ENCODE measurements around the gene GRIFIN. TPM values are rescaled to one million over a fixed set of nuclear protein-coding genes. Genes with fewer than 3 reads are reported as not detected.
"Not testable (repeated sequence)": the region's sequence is repeated elsewhere in the genome, so short reads cannot be mapped to it uniquely, and the experiment has no call there.

The GRIFIN gene
- total and polyA plus RNA-seq, 9 donors = 0.19 TPM; not detected in 8

GRCh38 chr7:2471022-2471329, 5.2 kb downstream of the GRIFIN start:
- WGBS (ENCODE audit: insufficient coverage) = 39% methylated on average over 3 of the region's 5 CpGs
- Histone ChIP-seq H3K4me3 (ENCODE audit: low read length) (no peak overlapping the region), H3K9me3 (replicated peaks; ENCODE audit: control insufficient read depth, low read depth, low read length) (no peaks in the 10 kb centered on the region), H3K27ac (ENCODE audit: low read length) (no peak overlapping the region), H3K36me3 (ENCODE audit: control insufficient read depth, insufficient read depth, low read length) (no peaks in the 10 kb centered on the region), H3K4me1 (ENCODE audit: control insufficient read depth, insufficient read depth, low read length) (peaks cover 13% of the 10 kb centered on the region), H3K27me3 (ENCODE audit: control insufficient read depth, insufficient read depth, low read length) (peaks cover 3% of the 10 kb centered on the region)
- peak; percentile 22 for DNase-seq

- no peak overlapping the region for H3K27ac ChIP-seq (ENCODE audit: low read length)
- DNase-seq = no peak
- H3K9me3 ChIP-seq (replicated peaks; ENCODE audit: control insufficient read depth, low read depth, low read length) = no peaks in the 10 kb centered on the region
- peaks cover 13% of the 10 kb centered on the region for H3K4me1 ChIP-seq (ENCODE audit: control insufficient read depth, insufficient read depth, low read length)
- no peak overlapping the region for H3K4me3 ChIP-seq (ENCODE audit: low read length)
- WGBS (ENCODE audit: insufficient coverage) = 63% methylated on average over 17 of the region's 19 CpGs
- H3K27me3 ChIP-seq (ENCODE audit: control insufficient read depth, insufficient read depth, low read length) = peaks cover 3% of the 10 kb centered on the region
- H3K36me3 ChIP-seq (ENCODE audit: control insufficient read depth, insufficient read depth, low read length) = no peaks in the 10 kb centered on the region
Observed at GRCh38 chr7:2470204-2471021, 5.8 kb downstream of the GRIFIN start.

GRCh38 chr7:2469460-2470203, 6.6 kb downstream of the GRIFIN start:
- not testable (repeated sequence) for H3K27ac ChIP-seq (ENCODE audit: low read length); H3K27me3 ChIP-seq (ENCODE audit: control insufficient read depth, insufficient read depth, low read length); H3K36me3 ChIP-seq (ENCODE audit: control insufficient read depth, insufficient read depth, low read length); H3K9me3 ChIP-seq (replicated peaks; ENCODE audit: control insufficient read depth, low read depth, low read length); DNase-seq; H3K4me3 ChIP-seq (ENCODE audit: low read length)
- H3K4me1 ChIP-seq (ENCODE audit: control insufficient read depth, insufficient read depth, low read length) = peaks cover 13% of the 10 kb centered on the region
- WGBS (ENCODE audit: insufficient coverage) = 84% methylated on average over 7 of the region's 9 CpGs

GRCh38 chr7:2468227-2468626, 8.0 kb downstream of the GRIFIN start:
- peaks cover 13% of the 10 kb centered on the region for H3K4me1 ChIP-seq (ENCODE audit: control insufficient read depth, insufficient read depth, low read length)
- 80% methylated on average over 6 of the region's 7 CpGs for WGBS (ENCODE audit: insufficient coverage)
- no peak overlapping the region for H3K27ac ChIP-seq (ENCODE audit: low read length)
- no peaks in the 10 kb centered on the region for H3K36me3 ChIP-seq (ENCODE audit: control insufficient read depth, insufficient read depth, low read length)
- no peak for DNase-seq
- peaks cover 2% of the 10 kb centered on the region for H3K9me3 ChIP-seq (replicated peaks; ENCODE audit: control insufficient read depth, low read depth, low read length)
- H3K27me3 ChIP-seq (ENCODE audit: control insufficient read depth, insufficient read depth, low read length) = peaks cover 3% of the 10 kb centered on the region
- H3K4me3 ChIP-seq (ENCODE audit: low read length) = no peak overlapping the region

GRCh38 chr7:2466675-2467074, 9.5 kb downstream of the GRIFIN start:
- no peaks in the 10 kb centered on the region for H3K36me3 ChIP-seq (ENCODE audit: control insufficient read depth, insufficient read depth, low read length)
- peaks cover 3% of the 10 kb centered on the region for H3K27me3 ChIP-seq (ENCODE audit: control insufficient read depth, insufficient read depth, low read length)
- H3K4me1 ChIP-seq (ENCODE audit: control insufficient read depth, insufficient read depth, low read length) = peaks cover 12% of the 10 kb centered on the region
- peaks cover 4% of the 10 kb centered on the region for H3K9me3 ChIP-seq (replicated peaks; ENCODE audit: control insufficient read depth, low read depth, low read length)
- WGBS (ENCODE audit: insufficient coverage) = no CpG with 5 or more reads among the region's 10 CpGs
- H3K27ac ChIP-seq (ENCODE audit: low read length) = no peak overlapping the region
- DNase-seq = no peak
- H3K4me3 ChIP-seq (ENCODE audit: low read length) = no peak overlapping the region

GRCh38 chr7:2465928-2466327, 10.3 kb downstream of the GRIFIN start:
- WGBS (ENCODE audit: insufficient coverage) = no CpG with 5 or more reads among the region's 12 CpGs
- Histone ChIP-seq H3K9me3 (replicated peaks; ENCODE audit: control insufficient read depth, low read depth, low read length) (peaks cover 4% of the 10 kb centered on the region), H3K36me3 (ENCODE audit: control insufficient read depth, insufficient read depth, low read length) (no peaks in the 10 kb centered on the region), H3K27me3 (ENCODE audit: control insufficient read depth, insufficient read depth, low read length) (peaks cover 3% of the 10 kb centered on the region), H3K4me3 (ENCODE audit: low read length) (no peak overlapping the region), H3K4me1 (ENCODE audit: control insufficient read depth, insufficient read depth, low read length) (peaks cover 6% of the 10 kb centered on the region), H3K27ac (ENCODE audit: low read length) (no peak overlapping the region)
- no peak for DNase-seq

- WGBS (ENCODE audit: insufficient coverage) = 100% methylated on average over 1 of the region's 3 CpGs
- Histone ChIP-seq H3K4me1 (ENCODE audit: control insufficient read depth, insufficient read depth, low read length) (peaks cover 11% of the 10 kb centered on the region), H3K4me3 (ENCODE audit: low read length) (no peak overlapping the region), H3K27ac (ENCODE audit: low read length) (no peak overlapping the region), H3K27me3 (ENCODE audit: control insufficient read depth, insufficient read depth, low read length) (no peaks in the 10 kb centered on the region), H3K9me3 (replicated peaks; ENCODE audit: control insufficient read depth, low read depth, low read length) (peaks cover 4% of the 10 kb centered on the region), H3K36me3 (ENCODE audit: control insufficient read depth, insufficient read depth, low read length) (no peaks in the 10 kb centered on the region)
- DNase-seq = no peak
Observed at GRCh38 chr7:2462731-2463130, 13.5 kb downstream of the GRIFIN start.

- Histone ChIP-seq H3K4me3 (ENCODE audit: low read length) (no peak overlapping the region), H3K27me3 (ENCODE audit: control insufficient read depth, insufficient read depth, low read length) (no peaks in the 10 kb centered on the region), H3K27ac (ENCODE audit: low read length) (no peak overlapping the region), H3K36me3 (ENCODE audit: control insufficient read depth, insufficient read depth, low read length) (no peaks in the 10 kb centered on the region), H3K4me1 (ENCODE audit: control insufficient read depth, insufficient read depth, low read length) (peaks cover 11% of the 10 kb centered on the region), H3K9me3 (replicated peaks; ENCODE audit: control insufficient read depth, low read depth, low read length) (peaks cover 4% of the 10 kb centered on the region)
- no peak for DNase-seq
- 70% methylated on average over 10 of the region's 15 CpGs for WGBS (ENCODE audit: insufficient coverage)
Observed at GRCh38 chr7:2461268-2462026, 14.8 kb downstream of the GRIFIN start.

- no peaks in the 10 kb centered on the region for H3K27me3 ChIP-seq (ENCODE audit: control insufficient read depth, insufficient read depth, low read length)
- no peak overlapping the region for H3K4me3 ChIP-seq (ENCODE audit: low read length)
- H3K36me3 ChIP-seq (ENCODE audit: control insufficient read depth, insufficient read depth, low read length) = no peaks in the 10 kb centered on the region
- no CpG with 5 or more reads among the region's 6 CpGs for WGBS (ENCODE audit: insufficient coverage)
- peak; percentile 12 for DNase-seq
- H3K4me1 ChIP-seq (ENCODE audit: control insufficient read depth, insufficient read depth, low read length) = peaks cover 11% of the 10 kb centered on the region
- no peak overlapping the region for H3K27ac ChIP-seq (ENCODE audit: low read length)
- peaks cover 4% of the 10 kb centered on the region for H3K9me3 ChIP-seq (replicated peaks; ENCODE audit: control insufficient read depth, low read depth, low read length)
Observed at GRCh38 chr7:2460641-2461040, 15.6 kb downstream of the GRIFIN start.

- peak; percentile 19 for DNase-seq
- Histone ChIP-seq H3K27ac (ENCODE audit: low read length) (no peak overlapping the region), H3K36me3 (ENCODE audit: control insufficient read depth, insufficient read depth, low read length) (no peaks in the 10 kb centered on the region), H3K4me1 (ENCODE audit: control insufficient read depth, insufficient read depth, low read length) (peaks cover 11% of the 10 kb centered on the region), H3K4me3 (ENCODE audit: low read length) (no peak overlapping the region), H3K9me3 (replicated peaks; ENCODE audit: control insufficient read depth, low read depth, low read length) (peaks cover 4% of the 10 kb centered on the region), H3K27me3 (ENCODE audit: control insufficient read depth, insufficient read depth, low read length) (no peaks in the 10 kb centered on the region)
- WGBS (ENCODE audit: insufficient coverage) = 85% methylated on average over 20 of the region's 23 CpGs
Observed at GRCh38 chr7:2460188-2460587, 16.0 kb downstream of the GRIFIN start.

Data from muscle of leg (tissue), 11 donors.